Globus pallidus (tissue), 1 donor: ENCODE measurements around the gene WFDC8.

Source experiments
- DNase-seq: peaks from one replicate; pipeline ENCODE4 v3.0.0-alpha.2; 2015; ENCODE audit warnings: low spot score

The WFDC8 gene

GRCh38 chr20:45548410-45548809 lies 30.7 kb downstream of the WFDC8 start:
- no peak for DNase-seq

GRCh38 chr20:45547206-45547770 lies 31.8 kb downstream of the WFDC8 start, which contains the start of gene EPPIN:
TSS of gene EPPIN (minus strand) at chr20:45547401. CDS start at chr20:45547357, 44 bp downstream.
- no peak for DNase-seq

DNA sequence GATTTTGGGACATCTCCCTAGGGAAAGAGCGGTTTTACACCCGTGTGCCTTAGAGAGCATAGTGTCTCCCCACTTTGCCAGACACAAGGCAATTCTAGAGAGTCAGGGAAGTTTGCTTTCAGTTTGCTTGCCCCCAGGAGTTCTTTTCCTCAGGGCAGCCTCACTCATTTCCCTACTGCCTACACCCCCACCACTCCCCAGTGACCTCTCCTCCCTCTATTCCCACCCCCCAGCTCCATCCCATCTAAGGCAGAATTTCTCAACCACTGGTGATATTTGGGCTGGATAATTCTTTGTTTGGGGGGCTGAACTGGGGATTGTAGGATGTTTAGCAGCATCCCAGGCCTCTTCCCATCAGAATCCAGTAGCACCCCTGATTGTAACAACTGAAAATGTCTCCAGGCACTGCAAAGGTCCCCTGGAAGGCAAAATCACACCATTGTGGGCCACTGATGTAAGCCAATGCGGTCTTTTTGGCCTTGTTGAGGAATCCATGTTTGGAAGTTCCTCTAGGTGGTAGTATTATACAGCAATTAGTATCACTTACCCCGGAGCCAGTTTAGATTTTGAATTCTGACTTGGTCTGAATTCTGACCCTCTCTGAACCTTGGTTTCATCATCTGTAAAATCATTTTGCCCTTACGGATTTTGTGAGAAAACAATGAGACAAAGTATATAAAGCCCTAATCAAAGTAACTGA lies 33.2 kb downstream of the WFDC8 start:
- DNase-seq: peak; percentile 14

GRCh38 chr20:45545351-45545750 lies 33.7 kb downstream of the WFDC8 start:
- no peak for DNase-seq

- DNase-seq: no peak
Observed at GRCh38 chr20:45539382-45539781, 39.7 kb downstream of the WFDC8 start, which contains the start of gene WFDC6. TSS of gene WFDC6 (minus strand) at chr20:45539482. CDS start at chr20:45539407, 75 bp downstream.

- DNase-seq: no peak
Observed at GRCh38 chr20:45538209-45538799, 40.8 kb downstream of the WFDC8 start.

- no peak for DNase-seq
Observed at GRCh38 chr20:45527294-45527693, 51.8 kb downstream of the WFDC8 start.

DNA sequence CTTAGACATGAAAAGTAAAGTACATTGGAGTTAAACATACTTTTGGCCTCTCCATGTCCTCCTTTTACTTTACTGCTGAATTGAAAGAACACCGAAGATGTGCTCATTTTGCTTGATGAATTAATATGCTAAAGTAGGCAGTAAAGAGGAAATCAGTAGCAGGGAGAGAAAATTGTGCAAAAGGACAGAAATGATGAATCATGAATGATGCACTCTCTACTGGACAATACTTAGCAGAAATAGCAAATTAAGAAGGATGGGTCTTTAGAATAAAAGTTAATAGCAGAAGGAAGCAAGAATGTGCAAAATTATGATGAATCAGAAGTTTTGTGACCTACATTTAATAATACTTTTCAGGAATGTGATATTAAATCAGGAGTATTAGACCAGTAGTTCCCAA lies 55.3 kb downstream of the WFDC8 start:
- no peak for DNase-seq

- DNase-seq: no peak
Observed at GRCh38 chr20:45518282-45518681, 60.8 kb downstream of the WFDC8 start.

- DNase-seq: no peak
Observed at GRCh38 chr20:45515147-45515913, 63.8 kb downstream of the WFDC8 start, which contains the start of gene SPINT3. TSS of gene SPINT3 (minus strand) at chr20:45515622. CDS start at chr20:45515608, 14 bp downstream.

DNA sequence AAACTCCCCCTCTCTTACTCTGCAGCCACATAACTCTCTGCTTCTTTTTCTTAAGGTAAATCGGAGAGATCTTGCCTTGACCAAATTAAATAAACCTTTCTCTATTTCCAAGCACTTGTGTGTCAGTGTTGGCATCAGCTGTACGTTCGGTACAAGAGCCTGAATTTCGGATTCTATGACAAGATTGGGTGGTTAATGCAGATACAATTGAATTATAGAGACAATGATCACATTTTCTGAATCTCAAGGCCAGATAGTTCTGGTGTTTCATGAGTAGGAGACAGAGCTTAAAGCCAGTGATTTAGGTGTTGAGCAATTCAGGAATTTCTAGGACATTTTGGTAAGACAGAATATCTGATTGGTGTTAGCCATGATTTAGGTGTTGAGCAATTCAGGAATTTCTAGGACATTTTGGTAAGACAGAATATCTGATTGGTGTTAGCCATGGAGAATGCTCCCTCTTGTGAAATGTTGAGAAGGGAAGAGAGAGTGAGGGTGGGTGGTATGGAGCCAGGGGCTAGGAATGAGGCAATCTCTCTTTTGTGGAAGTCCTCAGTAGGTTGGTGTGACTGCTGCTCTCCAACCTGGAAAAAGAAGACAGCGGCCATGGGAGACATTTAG lies 68.7 kb downstream of the WFDC8 start:
- DNase-seq: no peak

- no peak for DNase-seq
Observed at GRCh38 chr20:45509091-45509490, 70.0 kb downstream of the WFDC8 start.

- DNase-seq: no peak
Observed at GRCh38 chr20:45508068-45508886, 70.8 kb downstream of the WFDC8 start.

DNA sequence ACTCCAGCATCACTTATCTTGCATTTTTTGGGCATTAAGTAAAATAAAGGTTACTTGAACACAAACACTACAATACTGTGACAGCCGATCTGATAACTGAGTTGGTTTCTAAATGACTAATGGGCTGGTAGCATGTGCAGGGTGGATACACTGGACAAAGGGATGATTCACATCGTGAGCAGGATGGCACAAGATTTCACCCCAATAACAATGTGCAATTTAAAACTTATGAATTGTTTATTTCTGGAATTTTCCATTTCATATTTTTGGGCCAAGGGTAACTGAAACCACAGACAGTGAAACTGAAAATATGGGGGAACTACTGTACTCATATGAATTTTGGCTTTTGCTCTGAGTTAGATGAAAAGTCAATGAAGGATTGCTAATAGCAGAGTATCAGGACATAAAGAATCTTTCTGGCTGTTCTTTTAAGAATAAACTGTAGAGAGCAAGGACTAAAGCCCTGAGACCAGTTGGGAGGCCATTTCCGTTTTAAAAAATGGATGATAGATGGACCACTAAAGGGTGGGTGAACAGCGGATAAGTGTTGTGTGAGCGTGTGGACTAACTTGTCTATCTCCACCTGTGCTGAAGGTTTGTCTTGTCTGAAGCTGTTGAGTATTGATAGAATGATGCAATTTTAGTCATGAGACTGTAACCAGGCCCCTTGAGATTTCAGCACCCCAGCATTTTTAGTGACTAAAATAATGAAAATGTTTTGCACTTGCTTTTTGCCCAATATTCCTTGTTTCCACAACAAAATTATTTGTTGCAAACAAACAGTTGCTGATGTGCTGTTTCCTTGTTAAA lies 71.9 kb downstream of the WFDC8 start:
- peak; percentile 20 for DNase-seq

- no peak for DNase-seq
Observed at GRCh38 chr20:45506398-45506797, 72.7 kb downstream of the WFDC8 start.

DNA sequence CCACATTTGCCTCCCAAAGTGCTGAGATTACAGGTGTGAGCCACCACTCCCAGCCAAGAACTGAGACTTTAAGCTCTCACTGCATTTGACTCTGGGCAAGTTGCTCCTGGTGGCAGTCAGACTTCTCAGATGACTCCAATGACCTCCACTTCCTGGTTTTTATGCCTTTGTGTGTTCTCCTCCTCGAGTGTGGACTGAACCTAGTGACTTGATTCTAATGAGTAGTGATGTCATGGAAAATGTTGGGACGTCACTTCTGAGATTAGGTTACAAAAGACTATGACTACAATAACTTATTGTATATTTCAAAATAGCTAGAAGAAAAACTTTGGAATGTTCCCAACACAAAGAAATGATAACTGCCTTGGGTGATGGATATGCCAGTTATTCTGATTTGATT lies 75.7 kb downstream of the WFDC8 start:
- no peak for DNase-seq

DNA sequence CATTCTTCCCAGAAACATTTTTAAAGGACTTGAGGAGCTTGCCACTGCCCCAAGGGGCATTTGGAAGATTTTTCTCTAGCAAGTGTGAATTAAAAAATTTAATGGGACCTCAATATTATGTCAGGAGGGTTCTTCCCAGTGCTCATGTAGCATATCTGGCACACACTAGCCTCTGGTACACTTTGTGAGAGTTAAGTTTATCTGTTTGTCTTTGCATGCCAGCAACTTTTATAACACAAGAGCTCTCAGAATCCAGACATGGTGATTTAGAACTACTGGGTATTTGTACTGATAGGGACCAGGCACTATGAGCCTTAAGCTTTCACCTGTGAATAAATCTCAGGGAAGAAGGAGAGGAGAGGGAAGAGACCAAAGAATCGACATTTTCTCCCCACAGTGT lies 76.5 kb downstream of the WFDC8 start:
- DNase-seq: no peak
